GM12878 (cell line): Measurements from ENCODE around the gene CXXC1. TPM values are rescaled to one million over a fixed set of nuclear protein-coding genes. Genes with fewer than 3 reads are reported as not detected.

ENCODE experiments used
- ATAC-seq: fragments of 200-7000 bp; cut with Tn5 transposase; 3 replicates; pipeline ENCODE4 v1.9.1; 2020; ENCODE audit warnings: mild to moderate bottlenecking, moderate library complexity
- Bru-seq: library from RNA; stranded (reverse); fragments of 400-500 nt; gene quantifications from one replicate; lab custom pipeline; 2021; lab: Mats Ljungman, UMichigan
- BruChase-seq, 2 experiments: library from RNA; stranded (reverse); fragments of 400-500 nt; gene quantifications; one replicate each; lab custom pipeline; 2021; lab: Mats Ljungman, UMichigan
- BruUV-seq: library from RNA; stranded (reverse); fragments of 400-500 nt; replicated peaks from 2 replicates; lab custom pipeline; 2021; lab: Mats Ljungman, UMichigan
- CTCF ChIA-PET: fragments of 300-600 bp; sonication (Branson Sonifier 250); formaldehyde crosslinking; extraction: SDS; loops from one replicate; lab custom pipeline; 2021; ENCODE audit warnings: inconsistent platforms; lab: Yijun Ruan, JAX
- POLR2A ChIA-PET: fragments of 350-600 bp; formaldehyde crosslinking; extraction: SDS; loops from one replicate; lab custom pipeline; 2021; ENCODE audit warnings: inconsistent platforms; lab: Charles Lee
- RAD21 ChIA-PET: fragments of 300-600 bp; sonication (Branson Sonifier 250); formaldehyde crosslinking; loops from one replicate; lab custom pipeline; 2023; ENCODE audit warnings: antibody characterized with exemption; ENCODE audit not compliant: unreplicated experiment; lab: Charles Lee
- SMC1A ChIA-PET: fragments of 300-600 bp; sonication (Branson Sonifier 250); formaldehyde crosslinking; loops from one replicate; lab custom pipeline; 2023; ENCODE audit not compliant: unreplicated experiment, uncharacterized antibody; lab: Charles Lee
- DNase-seq: peaks from one replicate; pipeline ENCODE4 v3.0.0-alpha.2; 2011; ENCODE audit warnings: low read depth, low spot score
- FAIRE-seq: peaks from 3 replicates; lab custom pipeline; 2011; peaks lifted over from hg19 to GRCh38; lab: Jason Lieb, UNC
- H2AFZ ChIP-seq: 2 replicates; pipeline ENCODE4 v1.6.0; 2011; ENCODE audit warnings: low read depth, low read length, control low read depth; ENCODE audit not compliant: control insufficient read depth
- H3K27ac ChIP-seq: 2 replicates; pipeline ENCODE4 v1.5.1; 2011; ENCODE audit warnings: control low read depth; ENCODE audit not compliant: control insufficient read depth, insufficient read depth
- H3K27me3 ChIP-seq, 2 experiments: replicated peaks in 1 of 2; 2 replicates each; pipeline versions ENCODE4 v1.6.0 to v1.6.1; 2011; ENCODE audit warnings: low read length in 1 of 2; ENCODE audit not compliant: control insufficient read depth in 2 of 2, insufficient read depth in 2 of 2
- H3K36me3 ChIP-seq, 2 experiments: 2 replicates each; pipeline ENCODE4 v1.5.1; 2011; ENCODE audit warnings: low read length in 1 of 2; ENCODE audit not compliant: control insufficient read depth in 2 of 2, insufficient read depth in 2 of 2
- H3K4me1 ChIP-seq: 2 replicates; pipeline ENCODE4 v1.6.1; 2011; ENCODE audit warnings: mild to moderate bottlenecking, low read length, moderate library complexity, mixed read lengths; ENCODE audit not compliant: control insufficient read depth, insufficient read depth
- H3K4me2 ChIP-seq: 2 replicates; pipeline ENCODE4 v1.6.0; 2011; ENCODE audit warnings: control low read depth; ENCODE audit not compliant: control insufficient read depth, insufficient read depth
- H3K4me3 ChIP-seq: fragments of 200-600 bp; sonication (generic); 2 replicates; pipeline ENCODE4 v1.5.1; 2016
- H3K79me2 ChIP-seq: 2 replicates; pipeline ENCODE4 v1.6.0; 2011; ENCODE audit warnings: low read length; ENCODE audit not compliant: control insufficient read depth, insufficient read depth
- H3K9ac ChIP-seq: 2 replicates; pipeline ENCODE4 v1.8.0; 2011; ENCODE audit warnings: low read length, control low read depth, mixed read lengths; ENCODE audit not compliant: control insufficient read depth, insufficient read depth
- H3K9me3 ChIP-seq: replicated peaks from 3 replicates; pipeline ENCODE4 v1.5.1; 2011; ENCODE audit warnings: mild to moderate bottlenecking, low read length; ENCODE audit not compliant: control insufficient read depth, insufficient read depth
- H4K20me1 ChIP-seq: 2 replicates; pipeline ENCODE4 v1.6.0; 2011; ENCODE audit not compliant: control insufficient read depth, insufficient read depth
- FOXM1 ChIP-seq: IDR thresholded peaks from 2 replicates; pipeline ENCODE4 v1.6.1; 2012; ENCODE audit warnings: low read depth, mild to moderate bottlenecking, inconsistent platforms, low read length, moderate library complexity
- IKZF2 ChIP-seq, 2 experiments: fragments of 450-650 bp; IDR thresholded peaks; 2 replicates each; pipeline ENCODE4 v1.6.1; 2017; ENCODE audit warnings: mild to moderate bottlenecking in 2 of 2, moderate library complexity in 2 of 2
- RBBP5 ChIP-seq: fragments of 200-600 bp; sonication (generic); conservative IDR thresholded peaks from 2 replicates; pipeline ENCODE4 v1.6.1; 2016
- STAT3 ChIP-seq: IDR thresholded peaks from 2 replicates; pipeline ENCODE4 v1.6.1; 2011; ENCODE audit warnings: low read depth, low read length, improper control_type of control experiment
- USF2 ChIP-seq: IDR thresholded peaks from 2 replicates; pipeline ENCODE4 v1.6.1; 2011; ENCODE audit warnings: low read depth, low read length, improper control_type of control experiment, borderline replicate concordance
- YY1 ChIP-seq: IDR thresholded peaks from 2 replicates; pipeline ENCODE4 v1.6.1; 2011; ENCODE audit warnings: low read depth, mild to moderate bottlenecking, low read length
- ZNF274 ChIP-seq: IDR thresholded peaks from one replicate; pipeline ENCODE4 v1.8.0; 2011; ENCODE audit not compliant: insufficient read length, insufficient read depth
- ZNF687 ChIP-seq: fragments of 450-650 bp; IDR thresholded peaks from 2 replicates; pipeline ENCODE4 v1.6.1; 2017; ENCODE audit warnings: mild to moderate bottlenecking, moderate library complexity
- ZSCAN29 ChIP-seq: fragments of 450-650 bp; IDR thresholded peaks from 2 replicates; pipeline ENCODE4 v1.6.1; 2017; ENCODE audit warnings: mild to moderate bottlenecking, moderate library complexity
- WGBS: methylation state at CpG from one replicate; pipeline ENCODE4 v1.1.6; 2016; ENCODE audit warnings: low lambda C conversion rate; ENCODE audit not compliant: insufficient replicate concordance, insufficient coverage; ENCODE audit errors: missing lambda C conversion rate; 5-methylcytosine and 5-hydroxymethylcytosine counted together
- in situ Hi-C: fragments of 300-500 bp; cut with MboI; formaldehyde crosslinking; loops from 9 replicates; pipeline ENCODE4 v1.14.3; 2018; ENCODE audit warnings: mixed read lengths
- intact Hi-C: fragments of 100-400 bp; cut with micrococcal nuclease; formaldehyde crosslinking; loops from one replicate; pipeline ENCODE4 v1.14.2; 2022; ENCODE audit not compliant: unreplicated experiment
- long read RNA-seq, 2 experiments: library from polyadenylated mRNA; unstranded; transcript quantifications; one replicate each; pipeline ENCODE4 v2.0.0, GENCODE V29; 2019 to 2020
- polyA minus RNA-seq, 3 experiments: library from RNA; depleted of rRNA, polyadenylated mRNA; stranded (reverse); fragments of >200 nt; gene quantifications; 2 replicates each; pipeline ENCODE4 v1.2.3, GENCODE V29; 2011
- polyA plus RNA-seq, 11 experiments: library from polyadenylated mRNA; depleted of rRNA in 4 of 11; unstranded in 6 of 11; stranded (reverse) in 5 of 11; fragments of >200 nt; fragmentation: Nextera tagmentation in 4 of 11; fragmentation: Illumina TruSeq in 1 of 11; extraction: Ambion mirVana in 4 of 11; extraction: Trizol in 1 of 11; gene quantifications; 1 replicate in 1 of 11; 2 replicates in 10 of 11; pipeline versions ENCODE4 v1.2.1 to v1.2.3, GENCODE V29; 2011 to 2016; ENCODE audit warnings: inconsistent platforms in 2 of 11, missing spikeins in 2 of 11, low read depth in 1 of 11
- total RNA-seq, 4 experiments: library from RNA; depleted of rRNA in 3 of 4; stranded (reverse); fragments of >200 nt in 3 of 4; fragmentation: Illumina TruSeq in 1 of 4; extraction: Trizol in 1 of 4; gene quantifications; 2 replicates each; pipeline versions ENCODE4 v1.2.1 to v1.2.3, GENCODE V29; 2013 to 2021

Gene CXXC1
- total RNA-seq (2013; cell fraction: nucleolus; rRNA removed): 110 and 131 TPM in 2 replicates
- total RNA-seq (2014; rRNA removed) (81.1 and 82.1 TPM in 2 replicates), total RNA-seq (2014; rRNA removed; fragmentation: Illumina TruSeq; extraction: Trizol) (48.5 and 51.2 TPM in 2 replicates), total RNA-seq (2021) (160 and 180 TPM in 2 replicates), polyA plus RNA-seq (2011; rRNA removed) (58.3 and 106 TPM in 2 replicates), polyA plus RNA-seq (2014; fragmentation: Illumina TruSeq; extraction: Trizol) (56.4 and 70.0 TPM in 2 replicates), polyA plus RNA-seq (2014; fragmentation: Nextera tagmentation; extraction: Ambion mirVana) (10 to 100 TPM in 1 of 2 experiments, 1 to 10 TPM in 1; 9.2 to 17.0 TPM), polyA plus RNA-seq (2014; rRNA removed) (161 and 206 TPM in 2 replicates), polyA plus RNA-seq (2016; fragmentation: Nextera tagmentation; extraction: Ambion mirVana) (100 to 1,000 TPM; 147 to 148 TPM), polyA minus RNA-seq (2011; rRNA and poly(A)+ RNA removed) (65.9 and 109 TPM in 2 replicates), Bru-seq, nascent RNA (percentile 78 among the genes with signal in this experiment), BruChase-seq, experiment 1, labeled RNA remaining after a 6-hour chase (percentile 93 among the genes with signal in this experiment), BruChase-seq, experiment 2, labeled RNA remaining after a 2-hour chase (percentile 88 among the genes with signal in this experiment)
- 96.5 TPM for polyA plus RNA-seq (2011; ENCODE audit: low read depth)
- 179 and 292 TPM in 2 replicates for polyA plus RNA-seq (2011; cell fraction: cytosol; rRNA removed)
- polyA plus RNA-seq (2011; cell fraction: nucleus; rRNA removed): 1,325 and 1,540 TPM in 2 replicates
- 187 and 242 TPM in 2 replicates for polyA plus RNA-seq (2012)
- 35.4 and 47.8 TPM in 2 replicates for polyA minus RNA-seq (2011; cell fraction: cytosol; rRNA and poly(A)+ RNA removed)
- polyA minus RNA-seq (2011; cell fraction: nucleus; rRNA and poly(A)+ RNA removed): 83.8 and 143 TPM in 2 replicates
- long read RNA-seq, experiment 1, transcript CXXC1-201 (15 exons, 2,936 nt): major isoform, 43 of 75 reads
- long read RNA-seq, experiment 1, partial matches to known transcripts: 7 of 75 reads
- long read RNA-seq, experiment 1, other reads (novel, unspliced or antisense): 19 of 75 reads
- long read RNA-seq, experiment 2, transcript CXXC1-201 (15 exons, 2,936 nt): major isoform, 25 of 39 reads
- long read RNA-seq, experiment 2, partial matches to known transcripts: 6 of 39 reads
- long read RNA-seq, experiment 2, other reads (novel, unspliced or antisense): 8 of 39 reads

- H3K9ac ChIP-seq: peak within 1 kb of the TSS; percentile 59
- H4K20me1 ChIP-seq: no peaks in the 10 kb centered on the region
- H2AFZ ChIP-seq: peak within 1 kb of the TSS; percentile 90
- in situ Hi-C loops (loop anchor here (10.0 to 25.0 kb wide), 3 partner anchors 67 to 1475 kb away; no protein-coding TSS in a partner anchor), intact Hi-C loops (loop anchor here (1.0 to 10.0 kb wide), 3 partner anchors 27 to 1333 kb away; partner anchors contain the start of gene SMAD7)
- ChIA-PET SMC1A (interaction anchor here (1.0 to 3.9 kb wide), 4 partner anchors 20 to 68 kb away, joined by 3 to 50 read pairs (median 18); no protein-coding TSS in a partner anchor), CTCF (interaction anchor here (0.7 to 3.7 kb wide), 6 partner anchors 11 to 72 kb away, joined by 3 to 39 read pairs (median 8); no protein-coding TSS in a partner anchor), RAD21 (interaction anchor here (1.3 to 3.7 kb wide), 3 partner anchors 26 to 69 kb away, joined by 3 to 42 read pairs (median 23); no protein-coding TSS in a partner anchor), POLR2A (interaction anchor here (0.6 to 2.1 kb wide), 4 partner anchors 12 to 947 kb away, joined by 3 to 11 read pairs (median 3); no protein-coding TSS in a partner anchor)
- no TSS peak for BruUV-seq
- WGBS: under 1% methylated on average over 76 of the region's 76 CpGs
- peak; percentile 99 for FAIRE-seq
- H3K79me2 ChIP-seq: peaks cover 23% of the 10 kb centered on the region
- peak within 1 kb of the TSS; percentile 73 for H3K27ac ChIP-seq
- H3K27me3 ChIP-seq: no peaks in the 10 kb centered on the region
- no peaks in the 10 kb centered on the region for H3K9me3 ChIP-seq
- H3K4me1 ChIP-seq: peaks cover 9% of the 10 kb centered on the region
- DNase-seq: peak; percentile 99
- peak within 1 kb of the TSS; percentile 86 for H3K4me2 ChIP-seq
- peaks cover 9 to 28% of the 10 kb centered on the region in 2 experiments; a peak in 3 of 4 replicates for H3K36me3 ChIP-seq
- peak; percentile 97 for ATAC-seq
- peak within 1 kb of the TSS; percentile 97 for H3K4me3 ChIP-seq
- TF ChIP-seq ZNF274: no peak
- peak; percentile 100 for TF ChIP-seq YY1
- no peak; the same call in 1 of the 2 replicates for TF ChIP-seq USF2
- no peak for TF ChIP-seq FOXM1
- TF ChIP-seq ZSCAN29: no peak
- TF ChIP-seq RBBP5: no peak
- TF ChIP-seq STAT3: 0 out of 2 replicates have a peak, but pooled peaks have one; percentile 42
- no peak for TF ChIP-seq ZNF687
- TF ChIP-seq IKZF2 (IDR thresholded peaks at IDR 0.05): peak in 1 of 2 experiments; percentile 33; a peak in 1 of 4 replicates
These were observed at the start of gene CXXC1 for GRCh38 chr18:50287441-50288347. Gene CXXC1 (minus strand): TSS chr18:50287692. CDS start chr18:50287589, 103 bp downstream.
